HK-2 (cell line): ENCODE measurements around the gene RBFOX1.
"Not testable (repeated sequence)": the region's sequence is repeated elsewhere in the genome, so short reads cannot be mapped to it uniquely, and the experiment has no call there.

Experiments used
- DNase-seq: peaks from one replicate; pipeline ENCODE4 v3.0.0-alpha.2; 2018; ENCODE audit not compliant: unreplicated experiment

Gene RBFOX1

GRCh38 chr16:7470344-7470743 lies 137.7 kb downstream of the RBFOX1 start:
- DNase-seq, result no peak

- DNase-seq, result no peak
Measured at GRCh38 chr16:7471268-7471667, 138.6 kb downstream of the RBFOX1 start.

GRCh38 chr16:7482032-7482431 lies 149.4 kb downstream of the RBFOX1 start:
- no peak for DNase-seq

- no peak for DNase-seq
Measured at GRCh38 chr16:7482596-7483290, 150.1 kb downstream of the RBFOX1 start.

GRCh38 chr16:7487574-7488323 lies 155.1 kb downstream of the RBFOX1 start:
- DNase-seq, result no peak

GRCh38 chr16:7492122-7492521 lies 159.5 kb downstream of the RBFOX1 start:
- DNase-seq, result no peak

- no peak for DNase-seq
Measured at GRCh38 chr16:7493133-7493532, 160.5 kb downstream of the RBFOX1 start.

GRCh38 chr16:7497691-7498090 lies 165.0 kb downstream of the RBFOX1 start:
- DNase-seq, result no peak

GRCh38 chr16:7501868-7502267 lies 169.2 kb downstream of the RBFOX1 start:
- DNase-seq, result no peak

- DNase-seq, result not testable (repeated sequence)
Measured at GRCh38 chr16:7502591-7503157, 170.0 kb downstream of the RBFOX1 start.

- DNase-seq, result no peak
Measured at GRCh38 chr16:7503666-7504065, 171.0 kb downstream of the RBFOX1 start.

- DNase-seq, result no peak
Measured at GRCh38 chr16:7504844-7505243, 172.2 kb downstream of the RBFOX1 start.

- no peak for DNase-seq
Measured at GRCh38 chr16:7505495-7505894, 172.8 kb downstream of the RBFOX1 start.

GRCh38 chr16:7506363-7506762 lies 173.7 kb downstream of the RBFOX1 start:
- DNase-seq, result no peak

- DNase-seq, result no peak
Measured at GRCh38 chr16:7508656-7509055, 176.0 kb downstream of the RBFOX1 start.

- DNase-seq, result no peak
Measured at GRCh38 chr16:7509963-7510601, 177.4 kb downstream of the RBFOX1 start.

- DNase-seq, result no peak
Measured at GRCh38 chr16:7511549-7512260, 179.1 kb downstream of the RBFOX1 start.

- no peak for DNase-seq
Measured at GRCh38 chr16:7512503-7512902, 179.9 kb downstream of the RBFOX1 start.

- DNase-seq, result no peak
Measured at GRCh38 chr16:7513429-7513828, 180.8 kb downstream of the RBFOX1 start.

- no peak for DNase-seq
Measured at GRCh38 chr16:7515543-7515942, 182.9 kb downstream of the RBFOX1 start.

- no peak for DNase-seq
Measured at GRCh38 chr16:7517496-7517895, 184.9 kb downstream of the RBFOX1 start.

- DNase-seq, result no peak
Measured at GRCh38 chr16:7518158-7518557, 185.5 kb downstream of the RBFOX1 start.
